HG03045 (cell line): ENCODE measurements around the gene C13orf46.

Source experiments
- ATAC-seq: cut with Tn5 transposase; IDR thresholded peaks from one replicate; pipeline ENCODE4 v1.9.1; 2021; ENCODE audit warnings: mild to moderate bottlenecking, moderate library complexity; ENCODE audit not compliant: unreplicated experiment

C13orf46 gene

DNA sequence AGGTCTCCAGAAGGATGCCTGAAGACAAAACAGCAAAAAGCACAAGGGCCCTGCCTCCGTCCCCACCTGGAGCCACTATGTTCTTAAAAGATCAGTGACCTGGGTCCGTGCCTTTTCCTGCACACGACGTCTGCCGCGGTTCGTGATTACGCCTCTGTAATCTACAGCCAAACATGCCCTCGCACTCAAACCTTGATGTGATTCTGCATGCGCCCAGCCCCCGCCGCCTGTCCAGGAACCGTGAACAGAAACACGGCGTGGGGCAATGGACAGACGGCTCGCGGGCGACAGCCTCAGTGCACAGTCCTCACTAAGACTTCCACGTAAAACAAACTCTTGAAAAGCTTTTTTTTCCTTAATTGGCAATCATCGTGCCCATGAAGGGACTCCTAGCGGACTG, 15.5 kb downstream of the C13orf46 start:
- ATAC-seq: no peak

DNA sequence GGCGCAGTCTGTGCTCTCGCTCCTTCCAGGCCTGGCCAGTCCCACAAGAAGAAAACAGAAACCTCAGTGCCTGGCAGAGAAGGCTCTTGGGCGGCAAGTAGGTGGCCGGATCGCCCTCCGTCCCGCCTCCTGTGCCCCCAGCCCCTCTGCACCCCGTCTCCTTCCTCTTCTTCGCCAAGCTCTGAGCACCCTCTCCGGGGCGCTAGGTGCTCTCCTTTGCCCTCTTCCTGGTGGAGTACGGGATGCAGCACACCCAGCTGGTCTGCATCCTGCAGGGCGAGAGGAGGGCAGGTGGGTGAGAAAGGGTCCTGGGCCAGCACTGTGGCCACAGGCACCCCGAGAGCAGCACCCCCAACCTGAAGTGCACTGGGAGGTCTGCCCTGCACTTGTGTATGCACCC, 17.3 kb downstream of the C13orf46 start:
- ATAC-seq: no peak

DNA sequence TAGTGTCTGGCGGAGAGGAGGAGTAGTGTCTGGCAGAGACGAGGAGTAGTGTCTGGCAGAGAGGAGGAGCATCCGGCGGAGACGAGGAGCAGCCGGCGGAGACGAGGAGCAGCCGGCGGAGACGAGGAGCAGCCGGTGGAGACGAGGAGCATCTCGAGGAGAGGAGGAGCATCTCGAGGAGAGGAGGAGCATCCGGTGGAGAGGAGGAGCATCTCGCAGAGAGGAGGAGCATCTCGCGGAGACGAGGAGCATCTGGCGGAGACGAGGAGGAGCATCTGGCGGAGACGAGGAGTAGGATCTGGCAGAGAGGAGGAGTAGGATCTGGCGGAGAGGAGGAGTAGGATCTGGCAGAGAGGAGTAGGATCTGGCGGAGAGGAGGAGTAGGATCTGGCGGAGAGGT, 18.2 kb downstream of the C13orf46 start:
- no peak for ATAC-seq

DNA sequence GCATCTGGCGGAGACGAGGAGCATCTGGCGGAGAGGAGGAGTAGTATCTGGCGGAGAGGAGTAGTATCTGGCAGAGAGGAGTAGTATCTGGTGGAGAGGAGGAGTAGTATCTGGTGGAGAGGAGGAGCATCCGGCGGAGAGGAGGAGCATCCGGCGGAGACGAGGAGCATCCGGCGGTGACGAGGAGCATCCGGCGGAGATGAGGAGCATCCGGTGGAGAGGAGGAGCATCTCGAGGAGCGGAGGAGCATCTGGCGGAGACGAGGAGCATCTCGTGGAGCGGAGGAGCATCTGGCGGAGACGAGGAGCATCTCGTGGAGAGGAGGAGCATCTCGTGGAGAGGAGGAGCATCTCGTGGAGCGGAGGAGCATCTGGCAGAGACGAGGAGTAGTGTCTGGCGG, 18.6 kb downstream of the C13orf46 start:
- no peak for ATAC-seq

DNA sequence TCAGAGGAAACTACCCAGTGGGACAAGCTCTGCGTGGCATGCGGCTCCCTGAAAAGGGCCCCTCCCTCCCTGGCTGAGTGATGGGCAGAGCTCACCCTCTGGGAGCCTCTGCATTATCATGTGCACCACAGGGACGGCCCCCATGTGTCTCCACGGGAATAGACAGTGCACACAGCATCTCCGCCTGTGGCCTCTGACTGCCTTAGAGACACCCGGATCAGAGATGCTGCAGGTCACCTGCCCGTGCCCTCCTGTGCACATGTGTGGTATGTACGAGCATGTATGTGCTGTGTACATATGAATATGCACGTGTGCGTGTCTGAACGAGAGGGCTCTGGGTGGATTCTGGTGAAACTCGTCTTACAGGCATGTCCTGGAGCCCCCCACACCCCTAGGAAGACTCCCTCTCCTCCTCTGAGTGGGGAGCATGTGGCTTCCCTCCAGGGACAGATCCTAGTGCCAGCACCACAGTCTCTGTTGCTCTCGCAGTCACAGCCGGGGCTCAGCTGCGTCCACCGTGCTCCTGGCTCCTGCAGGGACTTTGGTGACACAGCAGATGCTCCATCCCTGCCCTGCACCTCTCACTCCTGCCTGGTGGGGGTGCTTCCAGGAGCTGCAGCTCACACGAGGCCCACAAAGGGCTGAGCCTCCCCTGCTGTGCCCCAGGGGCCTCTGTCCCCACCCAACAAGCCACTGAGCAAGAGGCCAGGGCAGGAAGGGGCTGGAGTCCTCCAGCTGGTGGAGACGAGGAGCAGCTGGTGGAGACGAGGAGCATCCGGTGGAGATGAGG, 19.6 kb downstream of the C13orf46 start:
- no peak for ATAC-seq

DNA sequence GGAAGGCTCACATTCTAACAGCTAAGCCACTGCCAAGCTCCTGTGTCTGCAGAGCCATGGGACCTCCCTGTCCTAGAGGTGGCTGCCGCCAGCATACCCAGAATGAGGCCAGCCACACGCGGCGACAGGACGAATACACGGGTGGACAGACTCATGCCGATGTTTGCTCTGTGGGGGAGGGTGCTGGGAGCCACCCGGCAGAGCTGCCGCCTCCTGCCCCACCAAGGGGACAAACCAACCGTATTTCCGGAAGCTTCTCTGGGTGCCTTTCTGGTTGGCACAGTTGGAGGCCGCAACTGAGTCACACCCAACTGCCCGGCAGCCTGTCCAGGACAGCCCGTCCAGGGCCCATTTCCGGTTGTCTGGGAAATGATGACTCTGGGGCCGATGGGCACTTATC, 20.3 kb downstream of the C13orf46 start:
- ATAC-seq: no peak

DNA sequence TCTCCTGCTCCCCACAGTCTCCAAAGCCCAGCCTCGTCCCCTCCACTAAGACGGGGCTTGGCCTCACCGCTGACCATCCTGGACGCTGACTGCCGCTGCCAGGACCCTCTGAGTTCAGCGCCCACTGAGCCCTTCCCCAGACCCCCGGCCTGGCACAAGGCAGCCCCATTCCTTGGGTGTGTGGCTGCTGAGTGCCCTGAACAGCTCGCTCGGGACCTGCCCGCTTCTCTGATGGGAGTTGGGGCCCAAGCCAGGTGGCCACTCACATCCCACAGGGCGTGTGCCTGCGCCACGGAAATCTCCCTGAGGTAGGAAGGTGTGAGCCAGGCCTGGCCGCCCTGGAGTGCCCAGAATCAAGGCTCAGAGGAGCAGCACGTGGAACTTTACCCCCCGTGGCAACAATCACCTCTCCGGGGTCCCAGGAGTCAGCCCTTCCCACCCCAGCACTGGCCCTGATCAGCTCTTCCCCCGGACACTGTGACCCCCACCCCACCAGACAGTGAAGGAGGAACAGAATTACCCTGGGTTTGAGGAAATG, 20.8 kb downstream of the C13orf46 start:
- ATAC-seq: no peak

DNA sequence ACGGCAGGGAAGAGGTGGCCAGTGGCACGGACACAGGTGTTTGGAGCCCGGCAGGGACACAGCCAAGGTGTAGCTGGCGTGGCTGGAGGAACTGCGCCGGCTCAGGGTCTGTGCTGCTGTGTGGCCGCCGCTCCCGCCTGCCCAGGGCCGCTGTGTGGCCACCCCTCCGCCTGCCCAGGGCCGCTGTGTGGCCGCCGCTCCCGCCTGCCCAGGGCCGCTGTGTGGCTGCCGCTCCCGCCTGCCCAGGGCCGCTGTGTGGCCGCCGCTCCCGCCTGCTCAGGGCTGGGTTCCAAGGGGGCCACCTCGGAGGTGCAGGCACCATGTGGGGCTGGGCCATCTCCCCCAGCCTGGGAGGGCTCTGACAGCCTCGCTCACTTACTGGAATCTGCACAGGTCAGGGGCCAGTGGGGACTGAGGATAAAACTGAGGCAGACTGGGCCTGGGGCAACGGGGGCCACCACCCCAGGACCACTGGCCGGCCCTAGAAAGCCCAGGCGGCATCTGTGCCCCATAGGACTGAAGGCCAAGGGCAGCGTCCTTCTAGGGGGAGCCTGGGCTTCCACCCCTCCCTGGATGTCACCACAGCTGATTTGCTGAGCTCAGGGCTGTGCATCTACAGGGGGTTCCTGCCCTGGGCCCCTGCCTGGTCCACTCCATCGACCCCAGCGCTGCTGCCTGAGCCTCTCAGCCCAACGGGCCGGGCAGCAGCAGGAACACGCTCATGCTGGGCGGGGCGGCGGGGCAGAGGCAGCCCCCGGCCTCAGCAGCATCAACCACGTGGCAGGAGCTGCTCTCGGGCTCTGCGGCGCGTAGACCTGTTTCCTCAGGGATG, 21.5 kb downstream of the C13orf46 start:
- no peak for ATAC-seq

DNA sequence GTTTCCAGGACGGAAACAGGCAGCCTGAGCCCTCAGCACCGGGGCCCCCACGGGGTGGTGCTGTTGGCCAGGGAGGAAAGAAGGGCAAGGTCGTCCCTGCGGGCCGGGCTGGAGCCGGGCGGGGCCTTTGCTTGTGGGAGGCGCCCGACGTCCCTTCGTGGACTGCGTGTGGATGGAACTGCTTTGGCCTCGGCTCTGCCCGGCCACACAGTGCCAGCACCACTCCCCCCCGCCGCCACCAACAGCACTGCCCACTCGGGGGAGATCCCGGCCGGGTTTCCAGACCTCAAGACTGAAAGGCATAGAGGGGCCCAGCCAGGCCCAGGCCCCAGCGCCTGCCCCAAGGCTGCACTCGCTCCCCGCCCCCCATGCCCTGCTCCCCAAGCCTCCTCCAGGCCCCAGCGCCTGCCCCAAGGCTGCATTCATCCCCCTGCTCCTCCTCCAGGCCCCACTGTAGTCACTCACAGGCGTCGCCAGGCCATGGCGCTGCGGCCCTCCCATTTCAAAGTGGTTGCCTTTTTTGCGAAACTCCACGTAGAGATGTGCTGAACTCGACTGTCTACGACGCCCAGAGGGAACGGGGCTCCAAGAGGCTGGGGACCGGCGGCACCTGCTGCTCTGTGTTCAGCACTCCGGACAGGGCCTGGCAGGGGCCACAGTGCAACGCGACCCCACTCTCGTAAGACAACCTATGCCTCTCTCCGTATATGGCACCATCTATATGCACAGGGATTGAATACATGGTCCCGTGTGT, 22.5 kb downstream of the C13orf46 start:
- no peak for ATAC-seq

DNA sequence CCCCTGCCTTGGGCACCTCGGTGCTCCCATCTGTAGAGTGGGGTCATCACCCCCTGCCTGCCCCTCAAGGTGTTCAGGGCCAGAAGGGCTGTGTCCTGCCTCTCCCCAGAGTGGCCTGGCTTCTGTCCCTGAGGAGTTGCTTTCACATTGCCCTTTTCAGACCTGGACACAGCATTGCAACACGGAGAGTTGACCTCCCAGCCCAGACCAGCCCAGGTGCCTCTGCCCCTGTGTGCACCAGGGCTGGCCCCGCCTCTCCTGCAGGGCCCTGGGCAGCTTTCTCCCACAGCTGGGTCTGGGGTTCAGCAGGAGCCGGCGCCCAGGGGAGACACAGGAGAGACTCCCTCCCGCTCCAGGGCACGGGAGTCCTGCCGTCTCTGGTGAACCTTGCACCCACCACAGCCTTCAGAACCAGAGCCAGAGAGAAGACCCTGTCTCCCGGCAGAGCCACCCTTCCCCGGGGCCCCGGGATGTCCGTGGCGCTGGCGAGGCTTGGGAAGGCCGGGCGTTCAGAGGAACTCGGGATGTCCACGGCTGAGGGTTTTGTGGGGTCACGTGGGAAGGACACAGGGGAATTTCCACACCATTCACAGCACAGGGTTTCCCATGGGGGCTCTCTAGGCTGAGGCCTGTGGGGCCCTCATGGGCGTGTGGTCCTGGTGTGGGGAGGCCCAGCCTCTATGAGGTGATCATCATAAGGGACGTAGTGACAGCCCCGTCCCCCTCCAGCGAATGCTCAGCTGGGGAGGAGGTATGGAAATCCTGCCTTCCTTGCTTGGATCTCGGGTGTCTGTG, 23.2 kb downstream of the C13orf46 start:
- no peak for ATAC-seq

DNA sequence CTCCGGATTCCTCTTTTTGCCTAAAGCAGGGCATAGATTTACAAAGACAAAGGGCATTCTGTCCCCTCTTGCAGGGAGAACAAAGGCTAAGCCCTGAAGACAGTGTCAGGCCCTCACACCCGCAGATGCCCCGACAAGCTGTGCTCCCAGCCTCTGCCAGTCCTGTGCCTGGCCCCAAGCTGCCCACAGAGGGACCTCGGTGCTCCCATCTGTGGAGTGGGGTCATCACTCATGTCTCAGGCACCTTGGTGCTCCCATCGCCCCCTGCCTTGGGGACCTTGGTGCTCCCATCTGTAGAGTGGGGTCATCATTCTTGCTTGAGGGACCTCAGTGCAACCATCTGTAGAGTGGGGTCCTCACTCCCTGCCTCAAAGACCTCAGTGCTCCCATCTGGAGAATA, 24.3 kb downstream of the C13orf46 start:
- no peak for ATAC-seq

DNA sequence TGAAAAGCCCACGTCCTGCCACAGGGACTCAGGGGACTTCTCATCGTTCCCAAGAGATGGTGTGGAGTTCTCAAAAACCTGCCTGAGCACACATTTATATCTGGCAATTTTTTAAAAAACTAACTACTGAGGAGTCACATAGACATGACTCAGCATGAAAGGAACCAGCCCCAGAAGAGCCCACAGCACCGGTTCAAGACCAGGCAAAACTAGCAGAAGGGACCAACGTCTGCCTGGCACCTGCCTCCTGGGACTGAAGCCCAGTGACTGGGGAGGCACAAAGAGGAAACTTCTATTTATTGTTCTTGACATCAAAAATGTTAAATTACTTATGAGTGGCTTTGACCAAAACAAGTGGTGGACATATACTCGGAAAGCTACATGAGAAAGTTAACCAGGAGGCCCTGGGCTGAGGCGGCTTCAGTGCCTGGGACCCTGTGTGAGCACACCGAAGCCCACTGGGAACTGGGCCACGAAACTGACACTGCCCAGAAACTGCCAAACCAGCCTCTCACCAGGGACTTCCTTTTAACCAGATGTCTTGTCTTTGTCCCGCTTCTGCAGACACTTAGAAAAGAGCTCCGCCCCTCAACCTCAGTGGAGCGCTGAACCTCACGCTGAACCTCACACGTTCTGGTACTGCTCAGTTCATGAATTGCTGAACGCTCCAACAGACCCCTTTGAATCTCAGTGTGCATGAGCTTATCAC, 25.7 kb downstream of the C13orf46 start:
- no peak for ATAC-seq

DNA sequence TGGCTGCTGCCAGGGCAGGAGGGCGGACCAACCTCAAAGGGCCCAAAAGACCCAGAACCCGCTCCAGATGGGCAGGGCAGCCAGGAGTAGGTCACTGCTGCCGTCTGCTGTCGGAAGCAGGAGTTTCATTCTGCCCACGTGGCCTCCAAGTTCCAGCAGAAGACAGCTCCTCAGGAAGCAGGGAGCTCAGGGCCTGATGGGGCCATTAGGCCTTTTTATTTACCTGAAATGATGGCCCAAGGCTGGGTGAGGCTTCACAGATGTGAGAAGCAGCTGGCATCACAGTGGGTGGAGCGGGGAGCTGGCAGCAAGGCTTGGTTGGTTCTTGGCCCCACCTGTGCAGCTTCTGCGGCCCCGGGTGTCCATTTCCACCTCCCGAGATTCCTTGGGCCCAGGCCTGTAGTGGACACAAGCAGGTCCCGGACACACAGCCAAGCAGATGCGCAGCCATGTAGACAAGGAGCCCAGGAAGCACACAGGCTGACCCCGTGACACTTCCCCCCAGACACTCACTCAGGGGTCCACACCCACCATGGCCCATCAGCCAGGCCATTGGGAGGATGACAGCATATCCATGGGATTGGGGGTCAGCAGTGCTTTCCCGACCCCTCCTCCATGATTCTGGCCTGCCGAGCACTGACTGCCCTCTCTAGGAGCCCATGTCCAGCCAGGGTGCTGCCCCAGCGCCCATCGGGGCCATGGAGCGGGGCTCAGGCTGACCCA, 26.4 kb downstream of the C13orf46 start:
- ATAC-seq: no peak

DNA sequence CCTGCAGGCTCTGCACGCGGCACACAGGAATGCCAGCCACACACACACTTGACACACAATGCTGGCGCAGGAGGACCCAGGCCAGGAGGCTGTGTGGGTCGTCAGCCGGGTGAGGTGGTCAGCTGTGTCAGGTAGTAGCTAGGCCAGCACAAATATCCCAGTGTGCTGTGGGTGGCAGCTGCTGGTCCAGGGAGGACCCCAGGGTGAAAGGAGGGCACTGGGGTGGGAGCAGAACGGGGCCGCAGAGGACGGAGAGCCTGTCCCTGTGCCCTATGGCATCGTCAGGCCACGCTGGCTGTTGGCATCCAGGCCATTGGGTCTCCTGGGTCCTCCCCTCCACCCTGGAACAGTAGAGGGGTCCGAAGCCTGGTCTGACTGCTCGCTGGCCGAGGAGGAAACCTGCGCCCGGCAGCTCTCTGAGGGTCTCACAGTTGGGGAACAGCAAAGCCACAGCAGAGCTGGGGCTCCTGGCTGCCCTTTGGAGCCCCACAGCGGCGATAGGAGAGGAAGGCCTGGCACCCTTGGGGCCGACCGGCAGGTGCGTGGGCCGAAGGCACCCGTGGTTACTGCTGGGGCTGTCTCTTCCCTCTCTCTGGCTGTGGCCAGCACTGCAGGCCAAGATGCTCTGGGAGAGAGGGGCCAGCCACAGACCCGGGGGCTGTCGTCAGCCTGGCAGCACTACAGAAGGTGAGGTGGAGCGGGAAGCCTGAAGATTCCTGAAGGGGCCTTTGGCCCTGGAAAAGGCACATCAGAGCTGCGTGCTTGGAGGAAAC, 27.3 kb downstream of the C13orf46 start:
- no peak for ATAC-seq

DNA sequence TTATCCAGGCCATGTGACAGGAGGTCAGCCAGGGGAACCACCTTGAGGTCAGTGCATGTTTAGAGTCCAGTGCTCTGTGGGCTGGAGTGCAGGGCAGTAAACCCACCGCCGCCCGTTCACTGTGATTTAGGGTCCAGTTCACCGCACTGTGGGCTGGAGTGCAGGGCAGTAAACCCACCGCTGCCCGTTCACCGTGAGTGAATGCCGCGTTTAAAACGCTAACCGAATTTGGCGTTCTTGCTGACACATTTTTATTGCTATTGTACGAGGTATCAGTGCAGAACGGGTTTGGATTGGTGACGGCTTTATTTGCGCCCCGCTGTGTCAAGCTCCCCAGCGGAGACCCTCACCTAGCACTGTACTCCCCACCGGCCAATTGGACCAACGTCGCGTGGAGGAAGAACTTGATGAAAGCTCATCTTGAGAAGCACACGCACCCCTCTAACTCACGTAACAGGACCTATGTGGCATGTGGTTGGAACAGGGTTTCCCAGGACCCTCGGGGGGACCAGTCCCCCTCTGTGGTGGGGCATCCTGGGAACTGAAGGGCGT, 27.9 kb downstream of the C13orf46 start:
- ATAC-seq: no peak

DNA sequence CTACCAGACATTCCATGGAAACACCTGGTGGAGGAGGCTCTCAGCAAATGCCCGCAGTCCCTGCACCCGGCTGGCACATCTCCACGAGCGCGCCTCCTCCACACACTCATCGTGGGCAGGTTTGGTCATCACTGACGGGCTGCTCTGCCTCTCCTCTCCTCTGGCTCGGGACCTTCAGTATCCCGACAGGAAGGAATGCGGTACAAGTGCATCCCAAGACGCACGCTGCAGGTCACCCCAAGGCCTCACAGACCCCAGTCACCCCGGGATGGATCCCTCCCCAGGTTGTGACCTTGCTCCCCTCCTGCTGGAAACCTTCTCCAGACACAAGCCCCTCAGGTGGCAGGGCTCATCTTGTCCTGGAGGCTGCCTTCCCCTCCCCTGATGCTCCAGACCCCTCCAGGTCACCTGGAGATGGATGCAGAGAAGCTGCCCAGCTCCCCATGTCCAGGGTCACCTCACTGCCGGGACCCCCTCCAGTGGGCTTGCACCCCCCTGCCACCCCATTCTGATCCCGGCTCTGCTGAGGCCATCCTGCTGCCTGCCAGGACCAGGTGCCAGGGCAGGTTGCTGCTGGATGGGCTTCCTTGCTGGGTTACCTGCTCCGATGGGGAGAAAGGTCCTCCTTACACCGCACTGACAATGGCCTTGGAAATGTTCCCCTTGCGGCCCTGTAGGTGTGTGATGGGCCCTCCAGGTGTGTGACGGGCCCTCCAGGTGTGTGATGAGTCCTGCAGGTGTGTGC, 29.9 kb downstream of the C13orf46 start:
- ATAC-seq: no peak

DNA sequence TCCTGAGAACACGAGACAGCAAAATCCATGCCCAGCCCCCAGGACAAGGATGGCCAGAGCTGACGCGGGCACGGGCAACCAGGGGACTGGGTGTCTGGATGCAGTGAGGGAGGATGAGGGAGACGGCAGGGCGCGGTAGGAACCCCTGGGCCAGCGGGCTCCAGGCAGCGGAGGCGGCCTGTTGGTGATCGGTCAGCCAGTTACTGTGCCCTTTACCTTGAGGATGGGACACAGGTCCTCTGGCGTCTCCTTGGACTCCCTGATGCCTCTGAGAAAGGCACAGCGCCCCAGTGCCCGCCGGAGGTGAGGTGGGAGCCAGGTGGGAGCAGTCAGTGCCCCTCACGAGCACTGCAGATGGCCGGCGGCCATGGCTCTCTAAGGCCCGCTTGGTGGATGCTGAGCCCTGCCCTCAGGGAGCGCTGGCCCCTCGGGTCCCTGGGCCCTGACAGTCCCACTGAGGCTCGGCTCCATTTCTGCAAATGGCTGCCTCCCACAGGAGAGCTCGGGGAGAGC, 31.2 kb downstream of the C13orf46 start:
- ATAC-seq: no peak
